Adrenal gland (tissue), 12 donors: ENCODE data around the gene ARMC9. TPM values are rescaled to one million over a fixed set of nuclear protein-coding genes. Genes with fewer than 3 reads are reported as not detected.

Source experiments
- DNase-seq, 7 donors: peaks; one replicate each; pipeline ENCODE4 v3.0.0-alpha.2; 2019 to 2020
- H3K27ac ChIP-seq, 5 donors: fragments of 200-600 bp; sonication (generic) in 4 of 5; 1 replicate in 3 of 5; 2 replicates in 2 of 5; pipeline versions ENCODE4 v1.5.1 to v1.8.0; 2016 to 2020; ENCODE audit warnings: mild to moderate bottlenecking in 1 of 5
- H3K27me3 ChIP-seq: fragments of 200-600 bp; 2 replicates; pipeline ENCODE4 v1.8.0; 2021
- H3K36me3 ChIP-seq, 2 donors: fragments of 200-600 bp; replicated peaks in 1 of 2; 1 replicate in 1 of 2; 2 replicates in 1 of 2; pipeline versions ENCODE4 v1.5.1 to v1.8.0; 2018 to 2022
- H3K4me1 ChIP-seq, 2 donors: fragments of 200-600 bp; replicated peaks in 1 of 2; 1 replicate in 1 of 2; 2 replicates in 1 of 2; pipeline versions ENCODE4 v1.5.1 to v1.8.0; 2018 to 2021
- H3K4me3 ChIP-seq, 4 donors: fragments of 200-600 bp; sonication (generic) in 3 of 4; one replicate each; pipeline ENCODE4 v1.5.1; 2016 to 2018
- H3K9me3 ChIP-seq, 3 donors: fragments of 200-600 bp; sonication (generic) in 1 of 3; replicated peaks in 1 of 3; 1 replicate in 2 of 3; 2 replicates in 1 of 3; pipeline versions ENCODE4 v1.5.1 to v1.8.0; 2016 to 2021
- POLR2A ChIP-seq, 2 donors: fragments of 450-650 bp; IDR thresholded peaks; one replicate each; pipeline ENCODE4 v1.6.1; 2017; ENCODE audit warnings: antibody characterized with exemption in 2 of 2, mild to moderate bottlenecking in 2 of 2, moderate library complexity in 1 of 2
- WGBS, 4 donors: extraction: QIAGEN DNeasy Blood & Tissue Kit in 2 of 4; methylation state at CpG; one replicate each; pipeline versions ENCODE4 v1.1.5 to v1.1.7; 2013 to 2017; 5-methylcytosine and 5-hydroxymethylcytosine counted together
- intact Hi-C, 2 donors: fragments of 100-400 bp; cut with DNase I; formaldehyde crosslinking; loops; one replicate each; pipeline versions ENCODE4 v1.14.1 to v1.15.0; 2022 to 2023
- polyA plus RNA-seq, 3 donors: library from polyadenylated mRNA; stranded (reverse); fragments of 200-250 nt in 2 of 3; fragments of 350-450 nt in 1 of 3; fragmentation: Illumina TruSeq in 1 of 3; extraction: RNeasy Lipid Tissue Mini Kit (QIAGEN cat#74804) in 1 of 3; gene quantifications; one replicate each; pipeline ENCODE4 v1.2.3, GENCODE V29; 2013 to 2014
- total RNA-seq, 9 donors: library from RNA; depleted of rRNA in 4 of 9; stranded (reverse); fragments of >200 nt in 4 of 9; fragments of 120-200 nt in 1 of 9; fragmentation: NEBNext Ultra II Directional in 1 of 9; extraction: Animal tissue kit (Norgen Biotek cat#: 25700) in 1 of 9; gene quantifications; one replicate each; pipeline versions ENCODE4 v1.1.0 to v1.2.4, GENCODE V29; 2013 to 2023
- TF ChIP-seq, protein P1 (sequence below), 6 experiments: fragments of 450-650 bp in 4 of 6; fragments of 200-600 bp in 2 of 6; sonication (generic) in 1 of 6; IDR thresholded peaks; 1 replicate in 5 of 6; 2 replicates in 1 of 6; pipeline versions ENCODE4 v1.5.1 to v1.8.0; 2016 to 2021; ENCODE audit warnings: antibody characterized with exemption in 6 of 6, mild to moderate bottlenecking in 2 of 6, moderate library complexity in 1 of 6
- donor health status: healthy with polysubstance abuse.
- donor health status: Bipolar disorder and iron deficiency.
- donor health status: DM: yes; HTN: yes; CAD: no.
- donor health status: DM: no; HTN: no; CAD: no.
- donor health status: DM: no; HTN: no; CAD: no.
- donor health status: DM: yes; HTN: yes; CAD: no.

The ARMC9 gene
- total and polyA plus RNA-seq, 12 donors: 22.0 to 109 (median 54.2) TPM

DNA sequence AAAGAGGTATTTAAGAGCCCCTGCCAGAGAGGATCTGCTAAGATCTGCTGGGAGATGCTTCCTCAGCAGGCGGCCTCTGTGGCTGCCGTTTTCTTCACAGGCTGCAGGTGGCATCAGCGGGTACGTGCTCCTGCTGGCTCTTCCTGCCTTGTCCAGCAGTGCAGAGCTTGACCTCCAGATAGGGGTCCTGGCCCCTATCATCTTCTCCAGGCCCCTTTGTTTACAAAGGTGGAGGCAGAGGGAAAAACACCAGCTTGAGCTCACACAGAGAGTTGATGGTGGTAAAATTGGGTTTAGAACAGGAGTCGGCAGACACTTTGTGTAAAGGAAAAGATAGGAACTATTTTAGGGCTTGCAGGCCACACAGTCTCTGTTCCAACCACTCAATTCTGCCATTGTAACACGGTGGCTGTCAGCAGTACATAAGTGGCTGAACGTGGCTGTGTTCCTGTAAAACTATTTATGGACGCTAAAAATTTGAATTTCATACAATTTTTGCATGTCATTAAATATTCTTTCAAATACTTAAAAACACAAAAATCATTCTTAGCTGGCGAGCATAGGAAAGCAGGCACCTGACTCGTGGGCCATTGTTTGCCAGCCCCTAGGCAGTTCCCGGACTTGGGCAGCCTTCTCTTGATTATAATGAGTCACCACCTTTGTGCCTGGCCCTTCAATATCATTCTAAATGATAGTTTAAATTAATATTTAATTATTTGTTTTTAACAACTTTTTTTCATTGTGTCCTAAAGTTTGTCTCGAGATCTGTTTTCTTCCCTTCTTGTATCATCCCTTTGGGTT, 98.9 kb downstream of the ARMC9 start:
- Histone ChIP-seq H3K9me3 (no peaks in the 10 kb centered on the region), H3K4me3 (no peak overlapping the region), H3K4me1 (peaks cover 0 to 6% of the 10 kb centered on the region in 2 donors), H3K27me3 (no peaks in the 10 kb centered on the region), H3K27ac (peak overlapping the region in 1 of 5 donors; percentile 56), H3K36me3 (peaks cover 0 to 5% of the 10 kb centered on the region in 2 donors)
- no peak for TF ChIP-seq POLR2A (IDR thresholded peaks at IDR 0.05)
- TF ChIP-seq, protein P1, sequence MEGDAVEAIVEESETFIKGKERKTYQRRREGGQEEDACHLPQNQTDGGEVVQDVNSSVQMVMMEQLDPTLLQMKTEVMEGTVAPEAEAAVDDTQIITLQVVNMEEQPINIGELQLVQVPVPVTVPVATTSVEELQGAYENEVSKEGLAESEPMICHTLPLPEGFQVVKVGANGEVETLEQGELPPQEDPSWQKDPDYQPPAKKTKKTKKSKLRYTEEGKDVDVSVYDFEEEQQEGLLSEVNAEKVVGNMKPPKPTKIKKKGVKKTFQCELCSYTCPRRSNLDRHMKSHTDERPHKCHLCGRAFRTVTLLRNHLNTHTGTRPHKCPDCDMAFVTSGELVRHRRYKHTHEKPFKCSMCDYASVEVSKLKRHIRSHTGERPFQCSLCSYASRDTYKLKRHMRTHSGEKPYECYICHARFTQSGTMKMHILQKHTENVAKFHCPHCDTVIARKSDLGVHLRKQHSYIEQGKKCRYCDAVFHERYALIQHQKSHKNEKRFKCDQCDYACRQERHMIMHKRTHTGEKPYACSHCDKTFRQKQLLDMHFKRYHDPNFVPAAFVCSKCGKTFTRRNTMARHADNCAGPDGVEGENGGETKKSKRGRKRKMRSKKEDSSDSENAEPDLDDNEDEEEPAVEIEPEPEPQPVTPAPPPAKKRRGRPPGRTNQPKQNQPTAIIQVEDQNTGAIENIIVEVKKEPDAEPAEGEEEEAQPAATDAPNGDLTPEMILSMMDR (IDR thresholded peaks at IDR 0.05): peak; percentile 40 to 77 (median 72)
- intact Hi-C loops: loop anchor here (10.0 kb wide), 2 partner anchors 73 to 97 kb away; partner anchors contain the start of gene B3GNT7 (in 1 of the 2)
- 51 to 63% (median 52%) methylated on average over 12 of the region's 12 CpGs for WGBS, 4 donors
- DNase-seq: peak; percentile 45 to 84 (median 70)

DNA sequence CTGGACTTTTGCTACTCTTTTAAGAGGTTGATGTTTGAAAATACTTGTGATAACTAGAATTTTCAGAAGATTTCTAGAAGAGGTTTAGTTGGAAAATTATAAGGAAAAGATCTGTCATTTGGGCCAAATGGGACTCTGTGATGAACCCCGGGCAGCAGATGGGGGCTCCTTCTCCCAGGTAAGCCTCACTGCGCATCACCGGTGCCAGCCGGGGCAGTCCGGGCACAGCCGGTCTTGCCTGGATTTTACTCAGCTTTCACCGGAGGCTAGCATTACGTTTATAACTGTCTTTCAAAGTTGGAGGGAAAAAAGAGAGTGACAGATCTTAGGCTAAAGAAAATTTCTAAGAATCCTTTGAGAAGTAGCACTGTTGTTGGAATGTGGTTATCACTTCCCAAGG, 99.7 kb downstream of the ARMC9 start:
- H3K4me3 ChIP-seq: no peak overlapping the region
- intact Hi-C loops: loop anchor here (10.0 kb wide), 2 partner anchors 73 to 97 kb away; partner anchors contain the start of gene B3GNT7 (in 1 of the 2)
- H3K27ac ChIP-seq: no peak overlapping the region
- no peaks in the 10 kb centered on the region for H3K36me3 ChIP-seq
- 93 to 98% (median 95%) methylated on average over 8 of the region's 8 CpGs for whole genome bisulfite sequencing, 4 donors
- no peak for TF ChIP-seq POLR2A (IDR thresholded peaks at IDR 0.05)
- TF ChIP-seq, protein P1 (IDR thresholded peaks at IDR 0.05): no peak
- no peaks in the 10 kb centered on the region for H3K9me3 ChIP-seq
- H3K27me3 ChIP-seq: no peaks in the 10 kb centered on the region
- no peak for DNase-seq
- peaks cover 0 to 6% of the 10 kb centered on the region in 2 donors for H3K4me1 ChIP-seq

DNA sequence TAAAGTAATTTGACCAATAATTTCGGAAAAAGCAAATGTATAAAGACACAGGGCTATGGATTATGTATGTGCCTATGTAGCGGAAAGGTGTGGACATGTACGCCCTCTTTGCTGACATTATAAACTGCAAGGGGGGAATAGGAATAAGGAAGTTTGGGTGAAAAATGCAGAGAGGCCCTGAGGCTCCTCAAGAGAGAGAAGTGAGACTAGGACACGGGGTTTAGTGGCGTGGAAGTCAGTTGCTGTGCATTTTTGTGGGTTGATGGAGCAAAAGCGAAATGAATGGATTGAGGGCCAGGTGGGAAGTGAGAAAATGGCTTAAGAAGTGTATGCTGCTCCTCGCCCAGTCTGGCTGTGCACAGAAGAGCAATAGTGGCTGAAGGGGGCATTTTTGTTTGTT, 100.8 kb downstream of the ARMC9 start:
- Histone ChIP-seq H3K4me3 (no peak overlapping the region), H3K9me3 (no peaks in the 10 kb centered on the region), H3K36me3 (no peaks in the 10 kb centered on the region), H3K27ac (peak overlapping the region in 2 of 5 donors; percentile 8 to 48), H3K27me3 (no peaks in the 10 kb centered on the region), H3K4me1 (peaks cover 0 to 6% of the 10 kb centered on the region in 2 donors)
- no peak for TF ChIP-seq POLR2A (IDR thresholded peaks at IDR 0.05)
- TF ChIP-seq, protein P1 (IDR thresholded peaks at IDR 0.05): no peak
- WGBS, 4 donors: 83 to 87% (median 84%) methylated on average over 7 of the region's 7 CpGs
- intact Hi-C loops: loop anchor here (10.0 kb wide), 2 partner anchors 74 to 96 kb away; partner anchors contain the start of gene B3GNT7 (in 1 of the 2)
- DNase-seq: peak in 2 of 7 donors; percentile 21 to 60

DNA sequence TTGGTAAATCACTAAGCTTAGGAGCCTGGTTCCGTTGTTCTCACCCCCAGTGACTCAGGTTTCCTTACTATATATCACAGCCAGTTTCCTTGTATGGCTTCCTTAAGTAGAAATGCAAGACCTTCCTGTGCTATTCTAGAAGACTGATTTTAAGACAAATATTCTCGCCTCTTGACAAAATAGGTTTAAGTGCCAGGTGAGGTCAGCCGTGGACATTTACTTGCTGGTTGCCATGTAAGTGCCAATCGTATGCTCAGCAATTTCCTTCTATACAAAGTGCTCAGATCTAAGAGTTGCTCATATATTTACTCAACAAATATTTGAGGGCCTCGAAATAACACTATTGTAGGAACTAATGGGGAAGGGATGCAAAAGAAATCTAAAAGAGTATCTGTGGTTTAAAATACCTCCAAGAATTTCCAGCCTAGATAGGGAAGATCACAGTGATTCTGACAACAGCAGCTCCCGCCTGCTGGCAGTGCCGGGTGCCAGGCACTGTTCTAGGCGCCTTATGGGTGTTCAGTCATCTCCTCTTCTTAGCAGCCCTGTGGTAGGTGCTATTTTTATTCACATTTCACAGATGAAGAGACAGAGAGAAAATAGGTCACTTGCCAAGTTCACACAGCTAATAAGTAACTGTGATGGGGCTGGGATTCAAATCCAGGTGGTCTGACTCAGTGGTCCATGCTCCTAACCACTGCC, 101.7 kb downstream of the ARMC9 start:
- 76 to 87% (median 83%) methylated on average over 8 of the region's 8 CpGs for WGBS, 4 donors
- peaks cover 0 to 6% of the 10 kb centered on the region in 2 donors for H3K4me1 ChIP-seq
- intact Hi-C loops: no loop called here
- no peaks in the 10 kb centered on the region for H3K36me3 ChIP-seq
- H3K27ac ChIP-seq: peak overlapping the region in 1 of 5 donors; percentile 8
- no peaks in the 10 kb centered on the region for H3K27me3 ChIP-seq
- no peak for TF ChIP-seq POLR2A (IDR thresholded peaks at IDR 0.05)
- TF ChIP-seq, protein P1 (IDR thresholded peaks at IDR 0.05): no peak
- H3K4me3 ChIP-seq: no peak overlapping the region
- no peaks in the 10 kb centered on the region for H3K9me3 ChIP-seq
- DNase-seq: no peak
